Stimulated activated CD4-positive, alpha-beta T cell treated with anti-CD3 and anti-CD28 coated beads, Interleukin-2, amount 100 ng/mL, for 48 hours (primary cell): ENCODE results near the gene ADGRE3.
"Not testable (repeated sequence)": the region's sequence is repeated elsewhere in the genome, so short reads cannot be mapped to it uniquely, and the experiment has no call there.

Experiments
- DNase-seq, 2 donors: peaks; one replicate each; pipeline ENCODE4 v3.0.0-alpha.2; 2020

ADGRE3 gene

GRCh38 chr19:14589433-14589832, 85.2 kb downstream of the ADGRE3 start:
- DNase-seq = not testable (repeated sequence)

GRCh38 chr19:14585187-14585586, 89.5 kb downstream of the ADGRE3 start:
- DNase-seq = peak; percentile 31 to 39

GRCh38 chr19:14584372-14584771, 90.3 kb downstream of the ADGRE3 start:
- not testable (repeated sequence) for DNase-seq

GRCh38 chr19:14582894-14583340, 91.7 kb downstream of the ADGRE3 start, which contains the start of gene CLEC17A:
CLEC17A (plus strand) TSS chr19:14583084; CDS start chr19:14583161, 77 bp downstream.
- DNase-seq = no peak

GRCh38 chr19:14580623-14581237, 93.9 kb downstream of the ADGRE3 start:
- DNase-seq = peak in 1 of 2 donors; percentile 63

- no peak for DNase-seq
These were observed 96.7 kb downstream of the ADGRE3 start for GRCh38 chr19:14577885-14578427.

- DNase-seq = no peak
These were observed 97.4 kb downstream of the ADGRE3 start for GRCh38 chr19:14577264-14577663.

- DNase-seq = no peak
These were observed 98.3 kb downstream of the ADGRE3 start for GRCh38 chr19:14576363-14576762.

GRCh38 chr19:14575428-14575980, 99.1 kb downstream of the ADGRE3 start:
- no peak for DNase-seq

GRCh38 chr19:14571695-14572490, 102.8 kb downstream of the ADGRE3 start, which contains the start of gene NDUFB7:
NDUFB7 (minus strand) TSS chr19:14572066; CDS start chr19:14572000, 66 bp downstream.
- DNase-seq = peak; percentile 80 to 82

- DNase-seq = no peak
These were observed 103.6 kb downstream of the ADGRE3 start for GRCh38 chr19:14570864-14571527.
